HepG2 (cell line): ENCODE measurements around the gene PHAX. TPM values are rescaled to one million over a fixed set of nuclear protein-coding genes. Genes with fewer than 3 reads are reported as not detected.

Experiments
- AHDC1 ChIP-seq: sonication (generic); formaldehyde crosslinking; IDR thresholded peaks from 2 replicates; pipeline ENCODE4 v1.5.1; 2020; ENCODE audit warnings: mild to moderate bottlenecking, missing genetic modification reagents, borderline replicate concordance
- FOXO1 ChIP-seq: sonication (generic); formaldehyde crosslinking; IDR thresholded peaks from 2 replicates; pipeline ENCODE4 v1.4.0; 2020; ENCODE audit warnings: missing genetic modification reagents
- ISX ChIP-seq: sonication (generic); formaldehyde crosslinking; conservative IDR thresholded peaks from 2 replicates; pipeline ENCODE4 v1.5.0; 2020; ENCODE audit warnings: missing genetic modification reagents
- KAT7 ChIP-seq: IDR thresholded peaks from 2 replicates; pipeline ENCODE4 v1.6.1; 2018; ENCODE audit warnings: borderline replicate concordance, missing compliant biosample characterization
- MTA1 ChIP-seq: sonication (generic); formaldehyde crosslinking; IDR thresholded peaks from 2 replicates; pipeline ENCODE4 v1.4.0; 2020; ENCODE audit warnings: missing genetic modification reagents, mild to moderate bottlenecking, borderline replicate concordance
- MYNN ChIP-seq: sonication (generic); formaldehyde crosslinking; IDR thresholded peaks from 2 replicates; pipeline ENCODE4 v1.4.0; 2020; ENCODE audit warnings: mild to moderate bottlenecking, low read depth, missing genetic modification reagents
- PATZ1 ChIP-seq: sonication (generic); formaldehyde crosslinking; IDR thresholded peaks from 2 replicates; pipeline ENCODE4 v1.4.0; 2020; ENCODE audit warnings: missing genetic modification reagents
- RAD21 ChIP-seq: fragments of 450-650 bp; formaldehyde crosslinking; IDR thresholded peaks from 2 replicates; pipeline ENCODE4 v1.5.0; 2020; ENCODE audit warnings: mild to moderate bottlenecking
- SALL1 ChIP-seq: sonication (generic); formaldehyde crosslinking; IDR thresholded peaks from 2 replicates; pipeline ENCODE4 v1.8.0; 2022; ENCODE audit warnings: mild to moderate bottlenecking, missing genetic modification reagents
- TMF1 ChIP-seq: sonication (generic); formaldehyde crosslinking; IDR thresholded peaks from 2 replicates; pipeline ENCODE4 v1.8.1; 2022; ENCODE audit warnings: low read depth, missing genetic modification reagents
- TRIM24 ChIP-seq: sonication (generic); formaldehyde crosslinking; IDR thresholded peaks from 2 replicates; pipeline ENCODE4 v1.8.0; 2022; ENCODE audit warnings: mild to moderate bottlenecking, missing genetic modification reagents
- ZFP36 ChIP-seq: fragments of 150-350 bp; IDR thresholded peaks from 2 replicates; pipeline ENCODE4 v1.6.1; 2018; ENCODE audit warnings: borderline replicate concordance, low read length, low read depth; ENCODE audit not compliant: partially characterized antibody
- ZNF264 ChIP-seq: sonication (generic); formaldehyde crosslinking; IDR thresholded peaks from 2 replicates; pipeline ENCODE4 v1.4.0; 2020; ENCODE audit warnings: missing genetic modification reagents
- ZNF280B ChIP-seq: sonication (generic); formaldehyde crosslinking; IDR thresholded peaks from 2 replicates; pipeline ENCODE4 v1.5.0; 2020; ENCODE audit warnings: missing genetic modification reagents, mild to moderate bottlenecking, borderline replicate concordance
- ZNF512 ChIP-seq: sonication (generic); formaldehyde crosslinking; IDR thresholded peaks from 2 replicates; pipeline ENCODE4 v1.4.0; 2020; ENCODE audit warnings: mild to moderate bottlenecking, missing genetic modification reagents
- ZNF772 ChIP-seq: sonication (generic); formaldehyde crosslinking; IDR thresholded peaks from 2 replicates; pipeline ENCODE4 v1.5.0; 2020; ENCODE audit warnings: mild to moderate bottlenecking, missing genetic modification reagents
- polyA plus RNA-seq, 8 experiments: library from polyadenylated mRNA; depleted of rRNA in 3 of 8; stranded (reverse) in 7 of 8; unstranded in 1 of 8; fragments of >200 nt; fragmentation: Illumina TruSeq in 4 of 8; extraction: Trizol in 4 of 8; gene quantifications; 2 replicates each; pipeline versions ENCODE4 v1.2.1 to v1.2.3, GENCODE V29; 2011 to 2016; ENCODE audit warnings: low read depth in 4 of 8, missing spikeins in 1 of 8, mixed read lengths in 1 of 8; ENCODE audit not compliant: insufficient read depth in 1 of 8
- total RNA-seq, 5 experiments: library from RNA; depleted of rRNA; stranded (reverse); fragments of >200 nt; fragmentation: Illumina TruSeq; extraction: Trizol; gene quantifications; 2 replicates each; pipeline ENCODE4 v1.2.3, GENCODE V29; 2016; ENCODE audit warnings: low read depth in 1 of 5

The PHAX gene
- total and polyA plus RNA-seq, 2 of the 13 experiments (the other 11 are each of a cell fraction or from before 2014, with no cell fraction given) = 20.0 to 59.7 TPM

- TF ChIP-seq ZNF512 (CRISPR knock-in tag) (peak; percentile 67; the same call in 1 of the 2 replicates), ISX (CRISPR knock-in tag) (no peak), MTA1 (CRISPR knock-in tag) (no peak; the same call in 1 of the 2 replicates), ZNF280B (peak; percentile 91), MYNN (CRISPR knock-in tag) (no peak), ZNF772 (CRISPR knock-in tag) (peak; percentile 27; the same call in 1 of the 2 replicates), TRIM24 (CRISPR knock-in tag) (no peak), RAD21 (CRISPR knock-in tag) (peak; percentile 19; the same call in 1 of the 2 replicates), SALL1 (peak; percentile 89), AHDC1 (CRISPR knock-in tag) (no peak), FOXO1 (CRISPR knock-in tag) (peak; percentile 60), TMF1 (CRISPR knock-in tag) (0 out of 2 replicates have a peak, but pooled peaks have one; percentile 33), PATZ1 (CRISPR knock-in tag) (0 out of 2 replicates have a peak, but pooled peaks have one; percentile 19), ZFP36 (no peak), ZNF264 (CRISPR knock-in tag) (no peak), KAT7 (CRISPR knock-in tag) (peak; percentile 80; the same call in 1 of the 2 replicates)
Measured at GRCh38 chr5:126600631-126601511, at the start of gene PHAX (continued).
